Transverse colon (tissue), 4 donors: ENCODE results near the gene RTN4RL1. TPM values are rescaled to one million over a fixed set of nuclear protein-coding genes. Genes with fewer than 3 reads are reported as not detected.

Experiments
- DNase-seq: peaks from one replicate; pipeline ENCODE4 v3.0.0-alpha.2; 2019
- H3K27ac ChIP-seq, 4 donors: fragments of 200-600 bp; sonication (generic); 2 replicates each; pipeline ENCODE4 v1.5.1; 2016 to 2018; ENCODE audit warnings: inconsistent platforms in 4 of 4
- H3K27me3 ChIP-seq: fragments of 200-600 bp; sonication (generic); 2 replicates; pipeline ENCODE4 v1.5.1; 2017; ENCODE audit warnings: inconsistent platforms
- H3K36me3 ChIP-seq, 4 donors: fragments of 200-600 bp; sonication (generic); 2 replicates each; pipeline ENCODE4 v1.5.1; 2017 to 2019; ENCODE audit warnings: inconsistent platforms in 4 of 4
- H3K4me1 ChIP-seq, 4 donors: fragments of 200-600 bp; sonication (generic); 2 replicates each; pipeline ENCODE4 v1.5.1; 2017 to 2020; ENCODE audit warnings: inconsistent platforms in 4 of 4
- H3K4me3 ChIP-seq, 4 donors: fragments of 200-600 bp; sonication (generic); 1 replicate in 1 of 4; 2 replicates in 3 of 4; pipeline versions ENCODE4 v1.5.1 to v1.6.1; 2017 to 2019; ENCODE audit warnings: inconsistent platforms in 4 of 4
- H3K9me3 ChIP-seq, 2 donors: fragments of 200-600 bp; sonication (generic); 2 replicates each; pipeline ENCODE4 v1.5.1; 2017 to 2019; ENCODE audit warnings: inconsistent platforms in 2 of 2
- EP300 ChIP-seq: sonication (generic); formaldehyde crosslinking; IDR thresholded peaks from one replicate; pipeline ENCODE4 v1.6.1; 2017; ENCODE audit warnings: antibody characterized with exemption, low read depth
- POLR2A ChIP-seq: fragments of 450-650 bp; IDR thresholded peaks from one replicate; pipeline ENCODE4 v1.6.1; 2016; ENCODE audit warnings: antibody characterized with exemption, mild to moderate bottlenecking, moderate library complexity
- POLR2AphosphoS5 ChIP-seq, 3 donors: sonication (generic); formaldehyde crosslinking; IDR thresholded peaks; one replicate each; pipeline ENCODE4 v1.6.1; 2016; ENCODE audit warnings: antibody characterized with exemption in 3 of 3
- WGBS, 2 donors: methylation state at CpG; one replicate each; pipeline ENCODE4 v1.1.5; 2018; ENCODE audit warnings: low coverage in 1 of 2; 5-methylcytosine and 5-hydroxymethylcytosine counted together
- in situ Hi-C, 4 donors: fragments of 200-750 bp; cut with MboI; loops; one replicate each; pipeline versions ENCODE4 v1.15.0 to v1.15.1; 2017; ENCODE audit warnings: low sequenced_read_pairs in 3 of 4, low pct_ligation_motif_present in 1 of 4, low pct_unique_long_range_greater_than_20kb in 1 of 4
- intact Hi-C: fragments of 100-400 bp; cut with DNase I; formaldehyde crosslinking; loops from one replicate; pipeline ENCODE4 v1.15.1; 2023; ENCODE audit warnings: low total_unique reads
- total RNA-seq, 4 donors: library from RNA; depleted of rRNA; stranded (reverse); fragments of >200 nt; gene quantifications; one replicate each; pipeline ENCODE4 v1.1.0, GENCODE V29; 2016
- TF ChIP-seq, protein P1 (sequence below), 5 experiments: fragments of 200-600 bp in 3 of 5; fragments of 450-650 bp in 2 of 5; sonication (generic) in 3 of 5; IDR thresholded peaks; 1 replicate in 2 of 5; 2 replicates in 3 of 5; pipeline ENCODE4 v1.5.1; 2016 to 2017; ENCODE audit warnings: antibody characterized with exemption in 5 of 5, inconsistent platforms in 3 of 5, mild to moderate bottlenecking in 2 of 5, moderate library complexity in 1 of 5

RTN4RL1 gene
- total RNA-seq, 4 donors from 2014 or later: 0.27 to 0.60 (median 0.48) TPM; not detected in 1

DNA sequence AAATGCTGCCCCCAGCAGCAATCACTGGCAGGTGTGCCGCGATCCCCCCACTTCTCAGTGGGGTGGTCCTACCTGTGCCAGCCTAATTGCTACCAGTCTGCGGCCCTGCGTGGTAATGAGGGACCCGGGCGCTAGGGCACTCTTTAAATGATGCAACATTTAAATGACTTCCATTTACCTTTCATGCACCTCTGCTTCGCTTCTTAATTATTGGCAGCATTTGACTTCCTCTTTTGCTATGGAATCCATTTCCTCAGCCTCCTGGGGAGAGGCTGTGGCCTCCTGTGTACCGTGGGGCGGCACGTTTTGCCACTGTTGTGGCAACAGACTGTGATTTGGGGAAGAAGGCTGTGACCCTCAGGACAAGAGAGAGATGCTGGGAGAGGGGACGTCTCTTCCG lies 109.2 kb downstream of the RTN4RL1 start:
- in situ Hi-C loops (loop anchor here in 2 of 4 donors (10.0 kb wide), 1 partner anchor 99 kb away; no protein-coding TSS in a partner anchor), intact Hi-C loops (no loop called here)
- H3K36me3 ChIP-seq: no peaks in the 10 kb centered on the region
- DNase-seq: no peak
- WGBS, 2 donors: 61 to 62% methylated on average over 4 to 12 of the region's 12 CpGs
- no peak overlapping the region for H3K27ac ChIP-seq
- no peak overlapping the region for H3K4me3 ChIP-seq
- TF ChIP-seq EP300: no peak
- TF ChIP-seq POLR2A: no peak
- TF ChIP-seq, protein P1, sequence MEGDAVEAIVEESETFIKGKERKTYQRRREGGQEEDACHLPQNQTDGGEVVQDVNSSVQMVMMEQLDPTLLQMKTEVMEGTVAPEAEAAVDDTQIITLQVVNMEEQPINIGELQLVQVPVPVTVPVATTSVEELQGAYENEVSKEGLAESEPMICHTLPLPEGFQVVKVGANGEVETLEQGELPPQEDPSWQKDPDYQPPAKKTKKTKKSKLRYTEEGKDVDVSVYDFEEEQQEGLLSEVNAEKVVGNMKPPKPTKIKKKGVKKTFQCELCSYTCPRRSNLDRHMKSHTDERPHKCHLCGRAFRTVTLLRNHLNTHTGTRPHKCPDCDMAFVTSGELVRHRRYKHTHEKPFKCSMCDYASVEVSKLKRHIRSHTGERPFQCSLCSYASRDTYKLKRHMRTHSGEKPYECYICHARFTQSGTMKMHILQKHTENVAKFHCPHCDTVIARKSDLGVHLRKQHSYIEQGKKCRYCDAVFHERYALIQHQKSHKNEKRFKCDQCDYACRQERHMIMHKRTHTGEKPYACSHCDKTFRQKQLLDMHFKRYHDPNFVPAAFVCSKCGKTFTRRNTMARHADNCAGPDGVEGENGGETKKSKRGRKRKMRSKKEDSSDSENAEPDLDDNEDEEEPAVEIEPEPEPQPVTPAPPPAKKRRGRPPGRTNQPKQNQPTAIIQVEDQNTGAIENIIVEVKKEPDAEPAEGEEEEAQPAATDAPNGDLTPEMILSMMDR (IDR thresholded peaks at IDR 0.05): no peak
- TF ChIP-seq POLR2AphosphoS5 (IDR thresholded peaks at IDR 0.05): no peak
- H3K27me3 ChIP-seq: peaks cover 65% of the 10 kb centered on the region
- H3K9me3 ChIP-seq: no peaks in the 10 kb centered on the region
- no peaks in the 10 kb centered on the region for H3K4me1 ChIP-seq

DNA sequence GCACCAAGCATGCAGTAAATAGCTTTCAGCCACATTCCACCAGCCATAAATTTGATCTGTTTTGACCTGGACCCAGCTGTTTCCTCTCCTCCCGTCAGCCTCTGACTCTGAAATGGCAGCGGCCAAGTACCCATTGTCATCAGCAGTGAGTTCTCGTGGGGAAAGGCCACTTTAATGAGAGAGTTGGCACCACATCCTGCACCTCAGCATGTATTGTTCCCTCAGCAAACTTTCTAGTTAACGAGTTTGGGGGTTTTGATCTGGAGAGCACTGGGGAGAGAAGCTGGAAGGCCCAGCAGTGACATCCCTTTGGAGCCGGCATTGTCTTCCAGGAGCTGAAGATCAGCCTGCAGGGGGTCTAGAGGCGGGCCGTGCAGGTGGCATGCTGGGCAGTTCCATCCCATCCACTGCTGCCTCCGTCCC lies 110.5 kb downstream of the RTN4RL1 start:
- 40 to 47% methylated on average over 3 to 8 of the region's 8 CpGs for WGBS, 2 donors
- no peaks in the 10 kb centered on the region for H3K9me3 ChIP-seq
- no peak overlapping the region for H3K27ac ChIP-seq
- TF ChIP-seq POLR2A (no peak), POLR2AphosphoS5 (IDR thresholded peaks at IDR 0.05) (no peak), EP300 (no peak)
- TF ChIP-seq, protein P1 (IDR thresholded peaks at IDR 0.05): no peak
- no peaks in the 10 kb centered on the region for H3K36me3 ChIP-seq
- no peak overlapping the region for H3K4me3 ChIP-seq
- peaks cover 77% of the 10 kb centered on the region for H3K27me3 ChIP-seq
- H3K4me1 ChIP-seq: no peaks in the 10 kb centered on the region
- intact Hi-C loops (no loop called here), in situ Hi-C loops (loop anchor here in 2 of 4 donors (10.0 kb wide), 1 partner anchor 100 kb away; no protein-coding TSS in a partner anchor)
- DNase-seq: no peak

DNA sequence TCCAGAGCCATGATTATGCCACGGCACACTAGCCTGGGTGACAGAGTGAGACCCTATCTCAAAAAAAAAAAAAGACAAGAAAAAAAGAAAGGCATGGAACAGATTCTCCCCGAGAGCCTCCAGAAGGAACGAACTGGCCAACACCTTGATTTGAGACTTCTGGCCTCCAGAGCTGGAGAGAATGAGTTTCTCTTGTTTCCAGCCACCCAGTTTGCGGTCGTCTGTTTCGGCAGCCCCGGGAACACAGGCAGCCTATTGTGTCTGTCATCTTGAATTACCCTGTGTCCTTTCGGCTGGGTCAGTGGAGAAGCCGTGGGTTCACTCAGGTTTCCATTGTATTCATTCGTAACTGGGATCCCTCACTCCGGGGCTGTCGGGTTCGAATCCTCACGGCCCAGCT lies 111.4 kb downstream of the RTN4RL1 start:
- Histone ChIP-seq H3K36me3 (no peaks in the 10 kb centered on the region), H3K27me3 (peaks cover 87% of the 10 kb centered on the region), H3K27ac (no peak overlapping the region), H3K4me1 (peaks cover 0 to 2% (median 0%) of the 10 kb centered on the region in 4 donors), H3K4me3 (no peak overlapping the region), H3K9me3 (no peaks in the 10 kb centered on the region)
- no peak for TF ChIP-seq POLR2A
- no peak for TF ChIP-seq EP300
- TF ChIP-seq, protein P1 (IDR thresholded peaks at IDR 0.05): no peak
- no peak for TF ChIP-seq POLR2AphosphoS5 (IDR thresholded peaks at IDR 0.05)
- 73 to 81% methylated on average over 3 to 14 of the region's 14 CpGs for WGBS, 2 donors
- in situ Hi-C loops (loop anchor here in 2 of 4 donors (10.0 kb wide), 1 partner anchor 101 kb away; no protein-coding TSS in a partner anchor), intact Hi-C loops (no loop called here)
- DNase-seq: no peak

DNA sequence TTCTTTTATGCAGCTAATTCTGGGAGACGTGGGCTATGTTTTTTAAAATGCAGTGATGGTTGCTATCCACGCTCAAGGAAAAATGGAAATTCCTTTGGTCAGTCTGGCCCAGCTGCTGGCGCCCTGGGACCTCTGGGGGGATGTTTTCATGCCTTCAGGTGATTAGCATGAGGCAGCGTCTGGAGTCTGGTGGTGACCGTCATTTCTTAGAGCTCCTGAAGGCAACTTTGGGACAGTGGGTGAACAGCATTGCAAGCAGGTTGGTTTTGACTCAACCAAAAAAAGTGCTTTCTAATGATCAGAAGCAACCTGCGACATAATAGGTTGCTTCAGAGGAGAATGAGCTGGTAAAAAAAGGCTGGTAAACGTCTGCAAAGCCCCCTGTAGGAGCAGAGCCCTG lies 113.0 kb downstream of the RTN4RL1 start:
- no peak for DNase-seq
- no peaks in the 10 kb centered on the region for H3K9me3 ChIP-seq
- H3K4me3 ChIP-seq: no peak overlapping the region
- H3K27me3 ChIP-seq: peaks cover 98% of the 10 kb centered on the region
- no peak overlapping the region for H3K27ac ChIP-seq
- peaks cover 7 to 11% (median 9%) of the 10 kb centered on the region in 4 donors for H3K4me1 ChIP-seq
- no peaks in the 10 kb centered on the region for H3K36me3 ChIP-seq
- intact Hi-C loops: no loop called here
- TF ChIP-seq POLR2A: no peak
- TF ChIP-seq, protein P1 (IDR thresholded peaks at IDR 0.05): no peak
- TF ChIP-seq POLR2AphosphoS5 (IDR thresholded peaks at IDR 0.05): no peak
- TF ChIP-seq EP300: no peak
- WGBS, 2 donors: 55% methylated on average over 7 of the region's 7 CpGs; no CpG with 5 or more reads in 1 of the 2 donors
- in situ Hi-C loops: loop anchor here in 2 of 4 donors (10.0 kb wide), 1 partner anchor 103 kb away; no protein-coding TSS in a partner anchor
